AG09309 (cell line): ENCODE measurements around the gene PEX11G.
"Not testable (repeated sequence)": the region's sequence is repeated elsewhere in the genome, so short reads cannot be mapped to it uniquely, and the experiment has no call there.

ENCODE experiments used
- DNase-seq: peaks from one replicate; pipeline ENCODE4 v3.0.0-alpha.2; 2010; ENCODE audit warnings: low read depth
- H3K4me3 ChIP-seq: 2 replicates; pipeline ENCODE4 v1.5.1; 2011; ENCODE audit warnings: mild to moderate bottlenecking, low read depth, low read length, moderate library complexity; ENCODE audit not compliant: control insufficient read depth
- TF ChIP-seq, protein P1 (sequence below): IDR thresholded peaks from 2 replicates; pipeline ENCODE4 v1.5.1; 2011; ENCODE audit warnings: mild to moderate bottlenecking, low read depth, low read length, inconsistent platforms; ENCODE audit not compliant: insufficient read depth, control insufficient read depth; ENCODE audit errors: missing control alignments

PEX11G gene

DNA sequence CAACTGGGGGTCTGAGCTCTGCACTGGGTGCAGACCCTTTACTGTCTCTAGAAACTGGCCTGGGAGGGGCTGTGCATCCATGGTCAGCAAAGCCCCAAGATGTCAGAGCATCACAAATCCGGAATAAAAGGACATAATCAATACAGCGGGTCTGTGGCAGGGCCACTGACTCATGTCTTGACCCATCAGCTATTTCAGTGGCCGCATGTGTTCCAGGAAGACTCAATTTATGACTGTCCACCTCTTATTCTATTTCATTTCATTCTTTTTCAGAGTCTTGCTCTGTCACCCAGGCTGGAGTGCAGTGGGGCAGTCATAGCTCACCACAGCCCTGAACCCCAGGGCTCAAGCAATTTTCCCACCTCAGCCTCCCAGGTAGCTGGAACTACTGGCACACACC is 53.2 kb downstream of the PEX11G start:
- no peak overlapping the region for H3K4me3 ChIP-seq
- no peak for DNase-seq
- TF ChIP-seq, protein P1, sequence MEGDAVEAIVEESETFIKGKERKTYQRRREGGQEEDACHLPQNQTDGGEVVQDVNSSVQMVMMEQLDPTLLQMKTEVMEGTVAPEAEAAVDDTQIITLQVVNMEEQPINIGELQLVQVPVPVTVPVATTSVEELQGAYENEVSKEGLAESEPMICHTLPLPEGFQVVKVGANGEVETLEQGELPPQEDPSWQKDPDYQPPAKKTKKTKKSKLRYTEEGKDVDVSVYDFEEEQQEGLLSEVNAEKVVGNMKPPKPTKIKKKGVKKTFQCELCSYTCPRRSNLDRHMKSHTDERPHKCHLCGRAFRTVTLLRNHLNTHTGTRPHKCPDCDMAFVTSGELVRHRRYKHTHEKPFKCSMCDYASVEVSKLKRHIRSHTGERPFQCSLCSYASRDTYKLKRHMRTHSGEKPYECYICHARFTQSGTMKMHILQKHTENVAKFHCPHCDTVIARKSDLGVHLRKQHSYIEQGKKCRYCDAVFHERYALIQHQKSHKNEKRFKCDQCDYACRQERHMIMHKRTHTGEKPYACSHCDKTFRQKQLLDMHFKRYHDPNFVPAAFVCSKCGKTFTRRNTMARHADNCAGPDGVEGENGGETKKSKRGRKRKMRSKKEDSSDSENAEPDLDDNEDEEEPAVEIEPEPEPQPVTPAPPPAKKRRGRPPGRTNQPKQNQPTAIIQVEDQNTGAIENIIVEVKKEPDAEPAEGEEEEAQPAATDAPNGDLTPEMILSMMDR, result no peak

DNA sequence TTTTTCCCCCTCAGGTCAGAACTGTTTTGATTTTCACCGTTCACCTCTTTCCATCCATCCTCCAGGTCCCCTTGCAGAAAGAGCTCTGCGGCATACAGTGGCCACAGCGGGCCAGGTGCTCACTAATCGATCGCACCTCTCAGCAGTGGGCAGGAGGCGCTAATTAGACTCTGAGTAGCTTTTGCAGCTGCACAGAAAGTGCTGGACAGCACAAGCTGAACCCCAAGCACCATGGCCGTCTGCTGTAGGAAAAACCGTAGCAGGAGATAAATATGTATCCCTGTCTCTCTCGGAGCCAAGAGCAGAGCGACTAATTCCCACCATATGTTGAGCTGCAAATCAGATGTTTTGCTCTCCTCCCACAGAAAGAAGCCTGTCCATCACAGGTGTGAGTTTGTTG is 54.4 kb downstream of the PEX11G start:
- H3K4me3 ChIP-seq, result no peak overlapping the region
- no peak for DNase-seq
- TF ChIP-seq, protein P1, result no peak

DNA sequence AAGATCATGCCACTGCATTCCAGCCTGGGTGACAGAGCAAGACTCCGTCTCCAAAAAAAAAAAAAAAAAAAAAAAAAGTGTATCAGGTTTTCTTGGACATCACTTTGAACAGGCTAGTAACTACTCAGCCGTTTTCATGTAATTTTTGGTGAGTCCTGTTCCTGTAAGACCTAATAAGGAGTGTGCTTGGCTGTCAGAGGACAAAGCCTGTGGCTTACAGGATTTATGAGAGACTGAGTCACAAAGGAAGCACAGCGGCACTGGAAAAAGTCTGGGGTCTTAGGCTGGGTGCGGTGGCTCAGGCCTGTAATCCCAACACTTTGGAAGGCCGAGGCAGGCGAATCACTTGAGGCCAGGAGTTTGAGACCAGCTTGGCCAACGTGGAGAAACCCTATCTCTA is 55.4 kb downstream of the PEX11G start:
- H3K4me3 ChIP-seq, result not testable (repeated sequence)
- peak; percentile 59 for DNase-seq

DNA sequence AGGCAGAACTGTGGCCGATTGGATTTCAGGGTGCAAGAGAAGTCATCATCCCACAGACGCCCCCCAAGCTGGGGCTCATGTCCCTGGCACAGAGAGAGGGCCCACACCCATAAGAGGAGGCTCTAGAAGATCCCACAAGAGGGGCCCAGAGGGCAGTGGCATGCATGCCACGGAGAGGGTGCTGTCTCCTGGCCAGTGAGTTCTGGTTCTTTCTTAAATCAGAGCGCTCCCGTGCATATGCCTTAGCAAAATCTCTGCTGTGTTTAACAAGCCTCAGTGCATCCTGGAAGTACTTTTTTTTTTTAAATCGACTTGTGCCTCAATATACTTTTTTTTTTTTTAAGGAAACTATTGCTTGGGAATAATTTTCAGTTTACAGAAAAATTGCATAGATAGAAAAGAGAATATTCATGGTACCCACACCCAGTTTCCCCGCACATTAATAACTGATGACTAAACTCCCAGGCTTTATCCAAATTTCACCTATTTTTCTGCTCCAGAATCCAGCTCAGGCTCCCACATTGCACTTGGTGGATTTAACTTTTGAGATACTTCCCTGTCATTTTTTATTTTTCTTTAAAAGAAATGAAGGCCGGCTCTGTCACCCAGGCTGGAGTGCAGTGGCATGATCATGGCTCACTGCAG is 59.1 kb downstream of the PEX11G start:
- no peak overlapping the region for H3K4me3 ChIP-seq
- TF ChIP-seq, protein P1, result no peak
- DNase-seq, result no peak

DNA sequence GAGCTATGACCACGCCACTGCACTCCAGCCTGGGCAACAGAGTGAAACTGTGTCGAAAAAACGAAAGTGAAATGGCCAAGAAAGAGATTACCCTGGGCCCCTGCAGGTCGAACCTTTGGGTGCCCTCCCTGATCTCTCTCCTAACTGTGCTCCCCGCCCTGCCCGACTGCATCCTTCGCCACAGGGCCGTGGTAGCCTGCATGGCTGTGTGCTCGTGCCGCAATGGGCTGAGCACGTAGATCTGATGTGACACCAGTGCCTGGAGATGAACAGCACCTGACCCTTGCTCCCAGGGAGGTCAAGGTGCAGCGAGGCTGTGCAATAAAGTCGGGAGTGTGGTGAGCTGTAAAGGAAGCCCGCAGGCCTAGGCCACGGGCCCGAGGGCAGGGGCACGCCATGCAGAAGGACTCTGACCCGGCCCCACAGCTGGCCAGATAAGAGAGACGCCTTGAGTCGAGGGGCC is 60.2 kb downstream of the PEX11G start:
- no peak overlapping the region for H3K4me3 ChIP-seq
- TF ChIP-seq, protein P1, result no peak
- DNase-seq, result no peak

DNA sequence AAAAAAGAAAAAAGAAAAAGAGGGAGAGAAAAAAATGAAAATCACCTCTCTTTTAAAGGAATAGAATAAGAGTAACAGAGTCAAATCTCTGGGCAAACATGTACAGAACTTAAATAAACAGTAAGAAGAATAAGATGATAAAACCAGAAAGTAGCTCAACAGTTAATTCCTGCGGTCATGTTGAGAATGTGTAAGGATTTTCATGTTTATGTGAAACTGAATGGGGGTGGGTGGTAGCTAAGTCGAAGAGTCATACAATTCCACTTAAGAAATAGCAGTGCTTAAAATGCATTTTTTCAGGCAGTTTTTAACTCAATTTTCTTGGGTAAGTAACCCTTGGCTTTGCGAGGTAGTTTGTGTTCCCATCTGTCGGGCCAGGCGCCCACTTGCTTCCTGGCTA is 60.9 kb downstream of the PEX11G start:
- TF ChIP-seq, protein P1, result no peak
- H3K4me3 ChIP-seq, result no peak overlapping the region
- DNase-seq, result peak; percentile 29

DNA sequence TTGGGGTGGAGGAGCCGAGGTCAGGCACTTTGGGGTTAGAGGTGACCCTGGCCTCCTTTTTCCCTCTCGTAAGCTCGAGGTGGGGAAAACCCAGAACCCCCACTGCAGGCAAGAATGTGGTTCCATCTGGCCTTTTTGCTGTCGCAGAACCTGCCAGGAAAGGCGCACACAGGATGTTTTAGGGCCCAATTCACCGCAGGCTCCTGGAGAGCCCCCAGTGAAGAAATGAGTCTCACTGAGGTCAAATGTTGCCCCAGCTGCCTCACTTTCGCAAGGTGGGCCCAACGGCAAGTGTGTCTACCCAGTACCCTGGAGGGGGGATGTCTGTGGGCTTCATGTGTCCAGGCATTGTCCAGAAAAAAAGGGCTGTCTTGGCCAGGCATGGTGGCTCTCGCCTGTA is 61.8 kb downstream of the PEX11G start:
- no peak for DNase-seq
- TF ChIP-seq, protein P1, result no peak
- H3K4me3 ChIP-seq, result no peak overlapping the region
